K562 (cell line): ENCODE measurements around the gene TRIM47. TPM values are rescaled to one million over a fixed set of nuclear protein-coding genes. Genes with fewer than 3 reads are reported as not detected.

Source experiments
- CBX1 ChIP-seq: sonication (generic); IDR thresholded peaks from 2 replicates; pipeline ENCODE4 v1.6.1; 2016; ENCODE audit warnings: antibody characterized with exemption, low read depth, mild to moderate bottlenecking
- COPS2 ChIP-seq: fragments of 450-650 bp; conservative IDR thresholded peaks from 2 replicates; pipeline ENCODE4 v1.6.1; 2016; ENCODE audit warnings: mild to moderate bottlenecking, moderate library complexity
- DACH1 ChIP-seq: fragments of 450-650 bp; IDR thresholded peaks from 2 replicates; pipeline ENCODE4 v1.6.1; 2018; ENCODE audit not compliant: partially characterized antibody
- ELK1 ChIP-seq: sonication (generic); formaldehyde crosslinking; IDR thresholded peaks from 2 replicates; pipeline ENCODE4 v1.8.1; 2022; ENCODE audit warnings: missing genetic modification reagents
- MLLT1 ChIP-seq, 2 experiments: fragments of 450-650 bp; IDR thresholded peaks; 2 replicates each; pipeline ENCODE4 v1.6.1; 2016
- NR2C1 ChIP-seq, 2 experiments: fragments of 450-650 bp; IDR thresholded peaks; 2 replicates each; pipeline ENCODE4 v1.6.1; 2017; ENCODE audit warnings: mild to moderate bottlenecking in 2 of 2, antibody characterized with exemption in 1 of 2, inconsistent platforms in 1 of 2, missing compliant biosample characterization in 1 of 2, missing genetic modification characterization in 1 of 2
- RNF2 ChIP-seq: sonication (generic); IDR thresholded peaks from 2 replicates; pipeline ENCODE4 v1.6.1; 2016
- SNRNP70 ChIP-seq: fragments of 200-400 bp; formaldehyde crosslinking; optimal IDR thresholded peaks from 2 replicates; pipeline ENCODE3; 2017; ENCODE audit warnings: low read depth, low read length
- ZFP1 ChIP-seq: fragments of 450-650 bp; formaldehyde crosslinking; IDR thresholded peaks from 2 replicates; pipeline ENCODE4 v1.4.0; 2020; ENCODE audit warnings: mild to moderate bottlenecking, mixed read lengths
- ZNF174 ChIP-seq: fragments of 250-450 bp; sonication (Bioruptor Pico); IDR thresholded peaks from 2 replicates; pipeline ENCODE4 v1.4.0; 2020; ENCODE audit warnings: mild to moderate bottlenecking
- polyA plus RNA-seq, 8 experiments: library from polyadenylated mRNA; depleted of rRNA in 4 of 8; stranded (reverse) in 5 of 8; unstranded in 3 of 8; fragments of >200 nt; fragmentation: Nextera tagmentation in 2 of 8; fragmentation: Illumina TruSeq in 1 of 8; extraction: Ambion mirVana in 2 of 8; extraction: Trizol in 1 of 8; gene quantifications; 2 replicates each; pipeline versions ENCODE4 v1.2.1 to v1.2.3, GENCODE V29; 2011 to 2014; ENCODE audit warnings: inconsistent platforms in 1 of 8, missing spikeins in 1 of 8
- total RNA-seq, 7 experiments: library from RNA; depleted of rRNA in 6 of 7; stranded (reverse); fragments of >200 nt in 6 of 7; fragmentation: Illumina TruSeq in 2 of 7; extraction: Trizol in 2 of 7; gene quantifications; 2 replicates each; pipeline versions ENCODE4 v1.2.1 to v1.2.3, GENCODE V29; 2011 to 2021; ENCODE audit warnings: low replicate concordance in 1 of 7
- TF ChIP-seq, protein P1 (sequence below): sonication (generic); formaldehyde crosslinking; IDR thresholded peaks from 2 replicates; pipeline ENCODE4 v1.8.0; 2022; ENCODE audit warnings: missing genetic modification reagents, mild to moderate bottlenecking, borderline replicate concordance
- TF ChIP-seq, protein P2 (sequence below): sonication (generic); formaldehyde crosslinking; IDR thresholded peaks from 2 replicates; pipeline ENCODE4 v1.8.0; 2022; ENCODE audit warnings: mild to moderate bottlenecking, missing genetic modification reagents

The TRIM47 gene
- total and polyA plus RNA-seq, 9 of the 15 experiments (the other 6 are each of a cell fraction or from before 2014, with no cell fraction given), result 0.56 to 6.1 (median 3.2) TPM

- TF ChIP-seq COPS2 (no peak), DACH1 (peak; percentile 68), ELK1 (CRISPR knock-in tag) (no peak), NR2C1 (IDR thresholded peaks at IDR 0.05) (no peak), NR2C1 (tag; IDR thresholded peaks at IDR 0.05) (no peak; the same call in 1 of the 2 replicates), RNF2 (peak; percentile 90), ZFP1 (CRISPR knock-in tag) (no peak; the same call in 1 of the 2 replicates), ZNF174 (CRISPR knock-in tag) (no peak), CBX1 (peak; percentile 70; the same call in 1 of the 2 replicates), MLLT1 (IDR thresholded peaks at IDR 0.05) (peak; percentile 14 to 72; a peak in 1 of 4 replicates), SNRNP70 (no peak)
- TF ChIP-seq, protein P1, sequence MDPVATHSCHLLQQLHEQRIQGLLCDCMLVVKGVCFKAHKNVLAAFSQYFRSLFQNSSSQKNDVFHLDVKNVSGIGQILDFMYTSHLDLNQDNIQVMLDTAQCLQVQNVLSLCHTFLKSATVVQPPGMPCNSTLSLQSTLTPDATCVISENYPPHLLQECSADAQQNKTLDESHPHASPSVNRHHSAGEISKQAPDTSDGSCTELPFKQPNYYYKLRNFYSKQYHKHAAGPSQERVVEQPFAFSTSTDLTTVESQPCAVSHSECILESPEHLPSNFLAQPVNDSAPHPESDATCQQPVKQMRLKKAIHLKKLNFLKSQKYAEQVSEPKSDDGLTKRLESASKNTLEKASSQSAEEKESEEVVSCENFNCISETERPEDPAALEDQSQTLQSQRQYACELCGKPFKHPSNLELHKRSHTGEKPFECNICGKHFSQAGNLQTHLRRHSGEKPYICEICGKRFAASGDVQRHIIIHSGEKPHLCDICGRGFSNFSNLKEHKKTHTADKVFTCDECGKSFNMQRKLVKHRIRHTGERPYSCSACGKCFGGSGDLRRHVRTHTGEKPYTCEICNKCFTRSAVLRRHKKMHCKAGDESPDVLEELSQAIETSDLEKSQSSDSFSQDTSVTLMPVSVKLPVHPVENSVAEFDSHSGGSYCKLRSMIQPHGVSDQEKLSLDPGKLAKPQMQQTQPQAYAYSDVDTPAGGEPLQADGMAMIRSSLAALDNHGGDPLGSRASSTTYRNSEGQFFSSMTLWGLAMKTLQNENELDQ (CRISPR knock-in tag), result no peak
- TF ChIP-seq, protein P2, sequence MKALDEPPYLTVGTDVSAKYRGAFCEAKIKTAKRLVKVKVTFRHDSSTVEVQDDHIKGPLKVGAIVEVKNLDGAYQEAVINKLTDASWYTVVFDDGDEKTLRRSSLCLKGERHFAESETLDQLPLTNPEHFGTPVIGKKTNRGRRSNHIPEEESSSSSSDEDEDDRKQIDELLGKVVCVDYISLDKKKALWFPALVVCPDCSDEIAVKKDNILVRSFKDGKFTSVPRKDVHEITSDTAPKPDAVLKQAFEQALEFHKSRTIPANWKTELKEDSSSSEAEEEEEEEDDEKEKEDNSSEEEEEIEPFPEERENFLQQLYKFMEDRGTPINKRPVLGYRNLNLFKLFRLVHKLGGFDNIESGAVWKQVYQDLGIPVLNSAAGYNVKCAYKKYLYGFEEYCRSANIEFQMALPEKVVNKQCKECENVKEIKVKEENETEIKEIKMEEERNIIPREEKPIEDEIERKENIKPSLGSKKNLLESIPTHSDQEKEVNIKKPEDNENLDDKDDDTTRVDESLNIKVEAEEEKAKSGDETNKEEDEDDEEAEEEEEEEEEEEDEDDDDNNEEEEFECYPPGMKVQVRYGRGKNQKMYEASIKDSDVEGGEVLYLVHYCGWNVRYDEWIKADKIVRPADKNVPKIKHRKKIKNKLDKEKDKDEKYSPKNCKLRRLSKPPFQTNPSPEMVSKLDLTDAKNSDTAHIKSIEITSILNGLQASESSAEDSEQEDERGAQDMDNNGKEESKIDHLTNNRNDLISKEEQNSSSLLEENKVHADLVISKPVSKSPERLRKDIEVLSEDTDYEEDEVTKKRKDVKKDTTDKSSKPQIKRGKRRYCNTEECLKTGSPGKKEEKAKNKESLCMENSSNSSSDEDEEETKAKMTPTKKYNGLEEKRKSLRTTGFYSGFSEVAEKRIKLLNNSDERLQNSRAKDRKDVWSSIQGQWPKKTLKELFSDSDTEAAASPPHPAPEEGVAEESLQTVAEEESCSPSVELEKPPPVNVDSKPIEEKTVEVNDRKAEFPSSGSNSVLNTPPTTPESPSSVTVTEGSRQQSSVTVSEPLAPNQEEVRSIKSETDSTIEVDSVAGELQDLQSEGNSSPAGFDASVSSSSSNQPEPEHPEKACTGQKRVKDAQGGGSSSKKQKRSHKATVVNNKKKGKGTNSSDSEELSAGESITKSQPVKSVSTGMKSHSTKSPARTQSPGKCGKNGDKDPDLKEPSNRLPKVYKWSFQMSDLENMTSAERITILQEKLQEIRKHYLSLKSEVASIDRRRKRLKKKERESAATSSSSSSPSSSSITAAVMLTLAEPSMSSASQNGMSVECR, result peak; percentile 70
Measured at GRCh38 chr17:75845058-75845711, 33.2 kb downstream of the TRIM47 start (continued).
